ENCODE data around the gene PLA2G4F.

DNA sequence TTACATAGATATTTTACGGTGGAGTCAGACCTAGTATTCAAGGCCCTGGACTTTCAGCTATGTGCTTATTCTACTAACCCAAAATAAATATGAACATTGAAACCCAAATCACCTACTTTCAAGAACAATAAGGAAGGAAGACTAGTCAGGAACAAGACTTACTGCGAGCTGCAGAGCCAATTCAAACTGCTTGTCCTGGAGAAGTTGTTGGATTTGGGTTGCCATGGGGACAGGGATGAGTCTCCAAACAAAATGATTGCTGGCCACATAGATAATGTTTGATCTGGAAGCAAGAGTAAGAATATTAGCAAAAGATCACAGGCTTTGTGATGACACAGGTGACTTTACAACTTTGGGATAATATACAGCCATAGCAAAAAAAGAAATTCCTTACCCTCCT is 21.6 kb upstream of the PLA2G4F start:
- TF ChIP-seq CTCF (conservative IDR thresholded peaks at IDR 0.05; ENCODE audit: low read length) (no peak), EZH2phosphoT487 (IDR thresholded peaks at IDR 0.05; ENCODE audit: borderline replicate concordance, low read depth, low read length) (no peak)

Measured in OCI-LY7 (cell line).